ENCODE data around the gene CATSPER3. TPM values are rescaled to one million over a fixed set of nuclear protein-coding genes. Genes with fewer than 3 reads are reported as not detected.

Gene CATSPER3
- total RNA-seq, 4 donors from 2014 or later = 0.56 TPM; not detected in 3

GRCh38 chr5:135053989-135054388, 86.3 kb downstream of the CATSPER3 start:
- H3K36me3 ChIP-seq = no peaks in the 10 kb centered on the region
- H3K9me3 ChIP-seq = no peaks in the 10 kb centered on the region
- no peaks in the 10 kb centered on the region for H3K27me3 ChIP-seq
- intact Hi-C loops (cut with DNase I) = no loop called here
- no peak for DNase-seq
- WGBS, 2 donors = 70 to 83% methylated on average over 8 of the region's 8 CpGs
- TF ChIP-seq CTCF (IDR thresholded peaks at IDR 0.05) (no peak), POLR2A (IDR thresholded peaks at IDR 0.05) (no peak)
- H3K27ac ChIP-seq = no peak overlapping the region
- no peaks in the 10 kb centered on the region for H3K4me1 ChIP-seq
- no peak overlapping the region for H3K4me3 ChIP-seq (replicated peaks in 1 of 3)

GRCh38 chr5:135054546-135054945, 86.8 kb downstream of the CATSPER3 start:
- 81 to 88% methylated on average over 2 of the region's 2 CpGs for WGBS, 2 donors
- Histone ChIP-seq H3K27ac (no peak overlapping the region), H3K4me3 (replicated peaks in 1 of 3) (no peak overlapping the region), H3K4me1 (no peaks in the 10 kb centered on the region), H3K9me3 (no peaks in the 10 kb centered on the region), H3K36me3 (no peaks in the 10 kb centered on the region), H3K27me3 (no peaks in the 10 kb centered on the region)
- TF ChIP-seq CTCF (IDR thresholded peaks at IDR 0.05) (no peak), POLR2A (IDR thresholded peaks at IDR 0.05) (no peak)
- intact Hi-C loops (cut with DNase I) = no loop called here
- no peak for DNase-seq

GRCh38 chr5:135055396-135055795, 87.7 kb downstream of the CATSPER3 start:
- TF ChIP-seq CTCF (IDR thresholded peaks at IDR 0.05) (no peak), POLR2A (IDR thresholded peaks at IDR 0.05) (no peak)
- WGBS, 2 donors = 38 to 65% methylated on average over 3 to 4 of the region's 5 CpGs
- DNase-seq = no peak
- H3K4me3 ChIP-seq (replicated peaks in 1 of 3) = no peak overlapping the region
- no peaks in the 10 kb centered on the region for H3K36me3 ChIP-seq
- no peak overlapping the region for H3K27ac ChIP-seq
- no peaks in the 10 kb centered on the region for H3K9me3 ChIP-seq
- H3K27me3 ChIP-seq = no peaks in the 10 kb centered on the region
- intact Hi-C loops (cut with DNase I) = no loop called here
- H3K4me1 ChIP-seq = no peaks in the 10 kb centered on the region

- TF ChIP-seq POLR2A (IDR thresholded peaks at IDR 0.05) (no peak), CTCF (IDR thresholded peaks at IDR 0.05) (no peak)
- no peaks in the 10 kb centered on the region for H3K36me3 ChIP-seq
- intact Hi-C loops (cut with DNase I) = no loop called here
- no peak overlapping the region for H3K4me3 ChIP-seq (replicated peaks in 1 of 3)
- no peaks in the 10 kb centered on the region for H3K27me3 ChIP-seq
- no peaks in the 10 kb centered on the region for H3K9me3 ChIP-seq
- no peak overlapping the region for H3K27ac ChIP-seq
- no peaks in the 10 kb centered on the region for H3K4me1 ChIP-seq
- DNase-seq = no peak
- WGBS, 2 donors = 71 to 90% methylated on average over 8 of the region's 8 CpGs
Observed at GRCh38 chr5:135056316-135057030, 88.8 kb downstream of the CATSPER3 start.

GRCh38 chr5:135057233-135057632, 89.5 kb downstream of the CATSPER3 start:
- intact Hi-C loops (cut with DNase I) = no loop called here

More at GRCh38 chr5:135057233-135057632, 89.5 kb downstream of the CATSPER3 start:
- DNase-seq = no peak
- no peak overlapping the region for H3K4me3 ChIP-seq (replicated peaks in 1 of 3)
- no peak overlapping the region for H3K27ac ChIP-seq
- TF ChIP-seq CTCF (IDR thresholded peaks at IDR 0.05) (no peak), POLR2A (IDR thresholded peaks at IDR 0.05) (no peak)
- no peaks in the 10 kb centered on the region for H3K36me3 ChIP-seq
- 62 to 80% methylated on average over 2 of the region's 2 CpGs for WGBS, 2 donors
- no peaks in the 10 kb centered on the region for H3K9me3 ChIP-seq
- H3K27me3 ChIP-seq = no peaks in the 10 kb centered on the region
- no peaks in the 10 kb centered on the region for H3K4me1 ChIP-seq
